Mucosa of stomach (tissue), 1 donor: ENCODE results near the gene IFNAR2.

Source experiments
- H3K27me3 ChIP-seq: one replicate; pipeline ENCODE4 v1.7.0; 2013; ENCODE audit warnings: mild to moderate bottlenecking, low read length; ENCODE audit not compliant: control insufficient read depth, insufficient read depth
- H3K36me3 ChIP-seq: one replicate; pipeline ENCODE4 v1.7.0; 2013; ENCODE audit warnings: low read length; ENCODE audit not compliant: control insufficient read depth, insufficient read depth
- H3K4me1 ChIP-seq: one replicate; pipeline ENCODE4 v1.7.0; 2013; ENCODE audit warnings: mild to moderate bottlenecking, low read length; ENCODE audit not compliant: control insufficient read depth, insufficient read depth
- H3K4me3 ChIP-seq: one replicate; pipeline ENCODE4 v1.7.0; 2013; ENCODE audit warnings: low read length
- H3K9ac ChIP-seq: one replicate; pipeline ENCODE4 v1.7.0; 2013; ENCODE audit warnings: mild to moderate bottlenecking, low read length, moderate library complexity
- H3K9me3 ChIP-seq: one replicate; pipeline ENCODE4 v1.7.0; 2013; ENCODE audit warnings: mild to moderate bottlenecking, low read length, moderate library complexity; ENCODE audit not compliant: control insufficient read depth
- donor health status: Pancreatic carcinoma.

The IFNAR2 gene

DNA sequence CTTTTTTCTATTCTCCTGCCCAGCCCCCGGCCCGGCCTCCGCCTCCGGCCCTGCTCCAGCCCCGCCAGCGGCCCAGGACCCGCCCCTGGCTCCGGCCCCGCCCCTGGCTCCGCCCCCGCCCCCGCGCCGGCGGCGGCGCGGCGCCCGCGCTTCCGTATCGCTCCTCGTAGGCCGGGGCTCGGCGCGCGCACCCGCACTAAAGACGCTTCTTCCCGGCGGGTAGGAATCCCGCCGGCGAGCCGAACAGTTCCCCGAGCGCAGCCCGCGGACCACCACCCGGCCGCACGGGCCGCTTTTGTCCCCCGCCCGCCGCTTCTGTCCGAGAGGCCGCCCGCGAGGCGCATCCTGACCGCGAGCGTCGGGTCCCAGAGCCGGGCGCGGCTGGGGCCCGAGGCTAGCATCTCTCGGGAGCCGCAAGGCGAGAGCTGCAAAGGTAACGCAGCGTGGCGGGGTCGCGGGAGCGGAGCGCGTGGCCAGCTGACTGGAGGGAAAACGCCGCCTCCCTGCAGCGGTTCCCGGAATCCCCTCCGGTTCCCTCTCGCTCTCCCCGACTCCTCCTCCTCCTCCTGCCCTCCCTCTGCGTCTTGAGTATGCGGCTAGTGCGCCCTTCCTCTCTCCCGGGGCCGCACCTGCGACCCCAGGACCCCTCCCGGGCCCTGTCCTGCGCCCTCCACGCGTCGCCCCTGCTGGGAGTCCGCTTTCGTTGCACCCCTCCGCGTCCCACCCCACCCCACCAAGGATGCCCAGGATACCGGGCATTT is at the start of gene IFNAR2:
Gene IFNAR2, plus strand, starts transcription at position 155 of the 761 bp plus-strand sequence. CDS start 11,985 bp downstream, outside the sequence.
- peak within 1 kb of the TSS; percentile 76 for H3K9ac ChIP-seq
- H3K4me1 ChIP-seq = peaks cover 11% of the 10 kb centered on the region

DNA sequence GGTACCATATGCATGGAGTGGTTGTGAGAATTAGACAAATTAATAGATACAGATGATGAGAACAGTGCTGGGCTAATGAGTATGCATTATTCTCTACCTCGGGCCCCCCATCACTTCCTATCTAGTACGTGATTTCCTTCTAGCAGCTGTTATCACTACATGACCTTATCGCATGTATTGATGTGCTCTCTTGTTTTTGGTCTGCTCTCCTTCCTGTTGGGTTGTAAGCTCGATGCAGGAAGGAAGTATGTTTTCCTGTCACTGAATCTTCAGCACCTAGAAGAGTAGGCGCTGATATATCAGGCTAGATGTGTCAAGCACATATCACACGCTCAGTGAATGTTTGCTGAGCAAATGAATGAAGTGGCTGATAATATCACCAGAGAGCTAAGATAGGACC is 43.9 kb upstream of the IFNAR2 start:
- Histone ChIP-seq H3K4me3 (no peak overlapping the region), H3K36me3 (no peaks in the 10 kb centered on the region), H3K9ac (no peak overlapping the region), H3K27me3 (peaks cover 7% of the 10 kb centered on the region), H3K9me3 (no peaks in the 10 kb centered on the region), H3K4me1 (no peaks in the 10 kb centered on the region)

More for the DNA sequence above, at the start of gene IFNAR2:
- Histone ChIP-seq H3K27me3 (no peaks in the 10 kb centered on the region), H3K4me3 (peak within 1 kb of the TSS; percentile 84), H3K9me3 (no peaks in the 10 kb centered on the region), H3K36me3 (no peaks in the 10 kb centered on the region)

DNA sequence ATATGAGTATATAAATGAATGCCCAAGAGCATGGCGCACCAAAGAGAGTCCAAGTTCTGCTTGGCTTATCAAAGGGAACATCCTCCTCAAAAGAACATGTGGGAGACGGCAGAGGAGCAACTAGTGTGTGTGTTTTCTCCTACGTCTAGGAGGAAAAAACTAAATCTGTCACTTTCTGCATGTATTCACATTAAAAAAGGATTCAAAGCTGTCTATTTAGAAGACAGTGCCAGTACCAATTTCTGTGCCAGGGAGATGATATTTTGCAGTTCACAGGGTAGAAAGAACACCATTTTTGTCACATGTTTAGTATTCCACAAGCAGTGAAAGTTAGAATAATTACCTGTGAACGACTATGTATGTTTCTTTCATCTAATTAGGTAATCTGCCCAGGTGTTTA is 42.5 kb upstream of the IFNAR2 start:
- H3K27me3 ChIP-seq = peaks cover 12% of the 10 kb centered on the region
- H3K4me3 ChIP-seq = no peak overlapping the region
- no peak overlapping the region for H3K9ac ChIP-seq
- H3K9me3 ChIP-seq = no peaks in the 10 kb centered on the region
- H3K36me3 ChIP-seq = no peaks in the 10 kb centered on the region
- no peaks in the 10 kb centered on the region for H3K4me1 ChIP-seq

DNA sequence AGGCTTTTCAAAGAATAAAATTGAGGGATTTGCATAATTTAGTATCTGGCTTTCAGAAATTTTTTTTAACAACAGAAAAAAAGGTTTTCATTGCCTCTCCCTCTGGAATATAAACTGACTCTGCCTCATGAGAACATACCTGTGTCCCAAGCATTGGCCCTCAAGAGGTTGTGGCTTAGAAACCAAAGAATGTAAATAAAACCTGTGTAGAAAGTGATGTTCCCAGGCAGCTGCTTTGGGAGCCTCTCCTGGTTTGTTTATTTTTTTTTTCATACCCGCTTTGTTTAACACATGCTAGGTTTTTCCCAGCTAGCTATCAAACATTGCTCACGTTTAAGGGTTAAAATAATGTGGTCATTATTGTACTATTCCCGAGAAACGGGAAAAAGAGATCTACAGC is 40.5 kb upstream of the IFNAR2 start:
- H3K9me3 ChIP-seq = no peaks in the 10 kb centered on the region
- H3K27me3 ChIP-seq = peaks cover 12% of the 10 kb centered on the region
- H3K36me3 ChIP-seq = no peaks in the 10 kb centered on the region
- no peak overlapping the region for H3K4me3 ChIP-seq
- no peaks in the 10 kb centered on the region for H3K4me1 ChIP-seq
- H3K9ac ChIP-seq = no peak overlapping the region

DNA sequence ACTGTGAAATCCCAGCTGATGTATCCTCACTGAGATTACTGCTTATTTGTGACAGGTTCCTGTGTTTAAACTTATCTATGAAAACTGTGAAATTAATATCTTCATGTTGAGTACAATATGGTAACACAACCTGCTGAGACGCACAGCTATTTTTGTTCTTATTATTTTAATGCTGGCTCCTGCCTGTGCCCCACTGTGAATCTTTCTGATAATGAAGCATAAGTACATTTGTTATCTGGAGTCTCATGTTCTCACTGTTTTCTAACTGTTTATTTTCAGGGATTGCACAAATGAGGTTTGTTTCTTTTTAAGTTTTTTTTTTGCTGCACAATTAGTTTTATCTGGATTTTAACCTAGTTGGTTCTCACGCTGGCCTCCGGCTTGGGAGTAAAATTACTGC is 39.9 kb upstream of the IFNAR2 start:
- Histone ChIP-seq H3K4me3 (no peak overlapping the region), H3K27me3 (peaks cover 12% of the 10 kb centered on the region), H3K9me3 (no peaks in the 10 kb centered on the region), H3K4me1 (no peaks in the 10 kb centered on the region), H3K9ac (no peak overlapping the region), H3K36me3 (no peaks in the 10 kb centered on the region)

DNA sequence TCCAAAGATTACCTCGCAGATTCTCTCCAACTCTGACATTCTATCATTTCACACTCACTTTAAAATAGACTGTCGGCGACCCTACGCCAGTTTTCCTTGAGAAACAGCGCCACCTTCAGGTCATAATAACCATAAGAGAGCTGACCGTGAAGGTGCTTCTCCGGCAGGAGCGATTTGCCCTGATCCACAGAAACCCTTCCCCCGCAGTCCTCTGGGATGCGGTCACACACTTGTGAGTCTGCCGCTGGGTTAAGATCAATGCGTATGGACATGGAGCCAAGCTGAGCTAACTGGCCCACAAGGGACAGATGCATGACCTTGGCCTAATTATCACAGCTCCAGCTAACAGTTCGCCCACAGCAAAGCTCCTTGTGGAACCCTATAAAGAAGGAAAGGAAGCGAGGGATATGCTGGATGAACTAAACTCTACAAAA is 32.8 kb upstream of the IFNAR2 start:
- Histone ChIP-seq H3K36me3 (no peaks in the 10 kb centered on the region), H3K4me3 (no peak overlapping the region), H3K27me3 (no peaks in the 10 kb centered on the region), H3K4me1 (no peaks in the 10 kb centered on the region), H3K9me3 (no peaks in the 10 kb centered on the region), H3K9ac (no peak overlapping the region)

DNA sequence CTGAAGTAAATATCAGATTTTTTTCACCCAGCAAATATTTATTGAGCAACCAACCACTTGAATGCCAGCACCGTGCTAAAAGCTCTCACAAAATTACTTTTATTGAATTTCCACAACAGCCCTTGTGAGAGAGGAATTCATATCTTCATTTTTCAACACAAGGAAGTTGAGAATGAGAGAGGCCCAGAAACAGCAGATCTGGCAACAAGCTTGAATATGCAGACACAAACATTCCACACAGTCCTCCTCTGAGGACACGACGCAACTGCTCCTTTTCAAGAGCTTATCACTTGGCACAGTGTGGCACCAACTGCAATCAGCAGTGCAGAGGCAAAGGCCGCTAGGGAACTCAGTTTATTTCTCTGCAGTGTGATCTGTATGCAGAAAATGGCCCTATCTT is 32.2 kb upstream of the IFNAR2 start:
- Histone ChIP-seq H3K4me3 (no peak overlapping the region), H3K4me1 (peaks cover under 1% of the 10 kb centered on the region), H3K36me3 (no peaks in the 10 kb centered on the region), H3K9ac (no peak overlapping the region), H3K9me3 (no peaks in the 10 kb centered on the region), H3K27me3 (no peaks in the 10 kb centered on the region)

DNA sequence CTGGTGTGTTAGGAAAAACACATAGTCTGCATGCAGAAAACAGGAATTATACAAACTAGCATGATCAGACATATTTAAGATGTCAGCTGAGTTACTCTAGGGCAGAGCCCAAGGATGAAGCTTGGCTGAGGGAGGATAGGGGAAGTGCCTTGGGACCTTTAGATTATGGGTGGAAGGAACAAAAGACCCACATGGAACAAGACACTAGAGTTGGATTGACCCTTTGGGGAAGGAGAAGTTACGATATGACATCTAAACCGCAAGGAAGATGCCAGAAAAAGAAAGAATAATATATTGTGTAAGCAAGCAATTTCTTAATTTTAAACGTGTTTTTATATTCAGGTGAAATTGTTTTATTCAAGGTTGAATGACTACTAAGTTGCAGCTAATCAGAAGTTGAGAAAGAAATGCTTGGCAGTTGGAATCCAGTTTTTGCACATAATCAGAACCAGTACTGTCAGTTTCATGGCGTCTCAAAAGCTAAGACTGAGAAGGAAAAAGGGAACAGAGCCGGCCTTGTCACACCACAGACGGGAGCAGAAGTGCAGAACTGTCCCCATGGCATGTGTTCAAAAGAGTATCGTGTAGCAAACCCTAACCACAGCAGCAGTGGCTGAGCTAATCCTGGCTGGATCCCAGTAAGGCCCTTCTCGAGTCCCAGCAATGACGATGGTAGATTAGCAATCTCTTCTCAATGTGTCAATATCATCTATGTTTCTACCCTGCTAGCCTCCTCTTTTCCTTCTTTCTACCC is 31.2 kb upstream of the IFNAR2 start:
- Histone ChIP-seq H3K4me3 (no peak overlapping the region), H3K4me1 (peaks cover 11% of the 10 kb centered on the region), H3K27me3 (no peaks in the 10 kb centered on the region), H3K36me3 (no peaks in the 10 kb centered on the region), H3K9ac (no peak overlapping the region), H3K9me3 (no peaks in the 10 kb centered on the region)

DNA sequence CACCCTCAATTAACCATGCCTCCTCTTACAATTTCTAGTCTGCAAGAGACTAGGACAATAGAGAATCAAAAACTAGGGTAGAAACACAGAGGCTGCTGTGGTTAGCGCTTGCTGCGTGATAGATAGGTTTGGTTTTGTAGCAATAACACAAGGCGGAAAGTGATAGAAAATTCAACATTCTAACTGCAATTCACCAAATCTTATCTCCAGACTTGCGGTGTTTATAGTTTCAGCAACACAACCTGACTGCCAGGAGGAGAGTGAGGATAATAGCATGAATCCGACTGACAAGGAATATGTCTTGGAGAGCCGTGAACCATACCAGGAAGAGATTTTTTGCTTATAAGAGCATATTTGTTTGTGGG is 30.7 kb upstream of the IFNAR2 start:
- Histone ChIP-seq H3K4me1 (peaks cover 16% of the 10 kb centered on the region), H3K27me3 (no peaks in the 10 kb centered on the region), H3K4me3 (no peak overlapping the region), H3K9ac (no peak overlapping the region), H3K36me3 (no peaks in the 10 kb centered on the region), H3K9me3 (no peaks in the 10 kb centered on the region)

DNA sequence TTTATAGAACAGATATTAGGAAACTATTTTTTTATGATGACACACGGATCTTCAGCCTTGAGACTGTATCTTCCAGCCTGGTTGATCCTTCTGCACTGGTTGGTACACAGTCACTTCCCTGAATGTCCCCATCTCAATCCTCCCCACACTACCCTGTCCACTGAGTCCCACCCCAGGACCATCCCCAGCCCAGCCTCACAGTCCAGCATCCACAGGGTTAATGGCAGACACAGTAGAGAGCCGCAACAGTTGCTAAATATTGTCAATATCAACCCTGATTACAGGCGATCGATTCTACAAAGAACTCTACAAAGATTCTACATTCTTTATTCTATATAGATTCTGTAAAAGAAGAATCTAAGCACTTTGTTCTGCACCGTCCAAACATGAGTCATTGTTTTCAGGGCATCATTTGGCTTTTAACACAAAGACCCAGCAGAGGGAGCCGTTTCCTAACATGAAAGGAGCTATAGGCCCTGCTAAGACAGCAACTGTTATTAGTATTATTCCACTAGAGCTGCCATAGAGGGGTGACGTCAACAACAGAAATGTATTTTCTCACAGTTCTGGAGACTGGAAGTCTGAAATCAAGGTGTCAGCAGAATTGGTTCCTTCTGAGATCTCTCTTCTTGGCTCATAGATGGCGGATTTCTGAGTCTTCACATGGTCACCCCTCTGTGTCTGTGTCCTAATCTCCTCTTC is 30.1 kb upstream of the IFNAR2 start:
- Histone ChIP-seq H3K9me3 (no peaks in the 10 kb centered on the region), H3K36me3 (no peaks in the 10 kb centered on the region), H3K4me1 (peaks cover 19% of the 10 kb centered on the region), H3K27me3 (no peaks in the 10 kb centered on the region), H3K4me3 (no peak overlapping the region), H3K9ac (no peak overlapping the region)

DNA sequence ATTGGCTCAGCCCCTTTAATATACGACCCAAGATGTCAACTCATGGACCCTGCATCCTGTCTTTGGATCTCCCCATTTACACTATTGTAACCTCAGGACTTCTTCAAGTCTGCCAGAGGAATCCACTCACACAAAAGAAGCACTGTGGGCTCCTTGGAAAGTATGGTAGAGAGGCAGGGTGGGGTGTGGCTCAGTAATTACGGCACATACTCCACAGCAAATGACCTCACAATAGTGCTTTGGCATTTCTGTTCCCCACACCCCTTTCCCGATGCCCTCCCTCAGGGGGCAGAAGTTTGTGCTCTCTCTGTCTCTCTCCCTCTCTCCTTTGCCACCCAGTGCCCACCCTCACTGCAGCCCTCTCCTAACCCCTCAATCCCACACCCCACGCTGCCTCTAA is 27.8 kb upstream of the IFNAR2 start:
- Histone ChIP-seq H3K9ac (no peak overlapping the region), H3K4me1 (peaks cover 19% of the 10 kb centered on the region), H3K36me3 (no peaks in the 10 kb centered on the region), H3K27me3 (no peaks in the 10 kb centered on the region), H3K4me3 (no peak overlapping the region), H3K9me3 (no peaks in the 10 kb centered on the region)
